ENCODE data around the gene OTOGL.
"Not testable (repeated sequence)": the region's sequence is repeated elsewhere in the genome, so short reads cannot be mapped to it uniquely, and the experiment has no call there.

The OTOGL gene

DNA sequence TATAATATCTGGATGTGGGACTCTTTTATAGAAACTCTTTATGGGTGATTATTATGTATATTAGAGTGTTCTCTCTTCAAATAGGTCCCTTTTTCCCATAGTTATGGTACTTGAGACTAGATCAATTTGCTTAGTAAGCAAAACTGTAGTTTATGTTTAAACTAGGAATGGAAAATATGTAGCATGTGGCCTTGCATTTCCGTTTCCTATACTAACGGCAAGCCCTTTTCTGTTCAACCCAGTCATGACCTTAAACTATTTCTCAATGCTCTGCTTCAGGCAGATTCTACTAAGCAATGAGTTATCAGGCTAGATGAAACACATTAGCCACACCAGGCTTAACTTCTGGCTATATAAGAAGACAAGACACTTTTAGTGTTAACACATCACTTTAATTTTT is 84.6 kb downstream of the OTOGL start:
- DNase-seq (ENCODE audit: low read depth in 2 of 2), result no peak

DNA sequence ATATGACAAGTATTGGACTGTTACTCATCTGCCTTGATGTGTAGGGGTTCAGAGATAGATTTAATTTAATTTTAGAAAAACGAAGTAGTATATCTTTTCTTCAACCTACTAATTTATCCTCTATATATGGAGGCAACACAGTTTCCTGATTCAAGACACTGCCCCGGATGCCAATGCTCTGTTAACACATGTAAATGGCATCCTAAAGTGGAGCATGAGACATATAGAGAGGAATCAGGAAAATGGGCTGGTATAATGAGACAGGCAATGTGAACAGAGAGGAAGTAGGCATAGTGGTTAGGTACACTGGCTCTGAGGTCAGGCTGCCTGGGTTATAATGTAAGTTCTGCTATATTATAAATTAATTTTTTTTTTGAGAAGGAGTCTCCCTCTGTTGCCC is 85.6 kb downstream of the OTOGL start:
- no peak for DNase-seq (ENCODE audit: low read depth in 2 of 2)

DNA sequence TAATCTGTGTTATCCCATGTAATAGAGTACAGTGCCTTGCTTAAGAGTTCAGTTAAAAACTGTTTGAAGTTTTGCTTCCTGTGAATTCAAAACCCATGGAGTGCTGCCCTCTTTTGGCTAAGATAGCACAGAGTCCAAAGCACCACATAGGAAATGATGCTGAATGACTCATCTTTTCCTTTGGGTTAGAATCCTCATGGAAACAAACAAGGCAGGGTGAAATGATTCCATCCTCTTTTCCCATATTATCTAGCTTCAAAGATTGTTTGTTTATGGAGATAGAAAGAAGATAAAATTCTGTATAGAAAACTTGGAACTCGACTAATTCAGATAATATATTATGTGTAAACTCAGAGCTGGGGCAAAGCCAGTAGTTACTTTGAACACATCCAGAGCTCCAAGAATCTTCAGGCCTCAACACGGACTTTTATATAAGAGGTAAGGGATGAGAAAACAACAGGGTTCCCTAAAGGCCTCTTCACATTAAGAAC is 87.4 kb downstream of the OTOGL start:
- no peak for DNase-seq (ENCODE audit: low read depth in 2 of 2)

DNA sequence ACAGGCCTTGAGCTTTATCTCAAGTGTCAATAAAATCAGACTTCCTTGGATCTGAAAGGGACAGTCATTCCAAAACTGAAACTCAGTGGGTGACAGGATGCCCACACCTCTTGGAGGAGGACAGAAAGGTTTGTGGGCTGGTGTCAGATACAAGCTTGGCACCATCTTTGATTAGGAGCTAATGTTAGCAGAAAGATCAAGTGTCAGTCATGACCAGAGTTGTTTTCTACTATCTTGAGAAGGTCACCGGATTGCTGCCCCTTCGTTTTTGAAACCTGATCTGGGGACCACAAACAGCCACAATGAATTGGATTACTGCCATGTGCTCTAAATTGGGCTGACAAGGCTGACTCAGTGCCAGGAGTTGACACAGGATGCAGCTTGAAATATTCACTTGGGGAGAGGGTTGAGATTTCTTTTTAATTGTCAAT is 88.3 kb downstream of the OTOGL start:
- no peak for DNase-seq (ENCODE audit: low read depth in 2 of 2)

DNA sequence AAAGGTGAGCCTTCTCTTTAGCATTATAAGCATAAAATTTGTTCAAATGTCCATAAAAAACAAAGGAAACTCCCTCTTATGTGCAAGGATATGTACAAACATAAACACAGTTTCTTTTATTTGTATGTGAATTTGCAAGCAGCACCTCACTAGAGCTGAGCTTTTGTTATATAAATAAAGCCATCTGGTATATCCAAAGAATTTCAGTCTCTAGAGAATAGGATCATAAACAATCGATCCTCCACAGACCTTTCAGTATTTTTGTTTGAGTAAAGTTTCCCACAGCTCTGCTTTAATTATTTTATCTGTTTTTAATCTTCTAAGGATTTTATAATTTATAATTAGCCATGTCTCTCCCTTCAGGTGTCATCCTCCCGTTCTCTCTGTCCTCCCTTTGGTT is 89.2 kb downstream of the OTOGL start:
- no peak for DNase-seq (ENCODE audit: low read depth in 2 of 2)

DNA sequence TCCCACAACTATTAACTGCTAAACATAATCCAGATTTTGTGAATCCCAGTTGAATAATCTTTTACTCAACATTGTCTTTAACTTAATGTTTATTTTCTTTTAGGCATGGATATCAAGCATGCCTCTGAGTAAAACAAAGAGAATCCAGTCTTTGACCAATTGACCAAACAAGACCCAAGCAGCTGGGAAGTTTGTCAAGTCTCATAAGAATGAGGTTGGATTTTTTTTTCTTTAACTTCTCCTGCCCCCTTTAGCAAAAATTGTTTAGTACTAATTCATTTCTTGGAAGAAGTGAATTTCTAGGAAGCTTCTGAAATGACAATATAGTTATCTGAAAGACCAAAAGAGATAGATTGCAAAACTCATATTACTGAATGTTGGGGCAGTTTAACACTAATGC is 89.9 kb downstream of the OTOGL start:
- no peak for DNase-seq (ENCODE audit: low read depth in 2 of 2)

DNA sequence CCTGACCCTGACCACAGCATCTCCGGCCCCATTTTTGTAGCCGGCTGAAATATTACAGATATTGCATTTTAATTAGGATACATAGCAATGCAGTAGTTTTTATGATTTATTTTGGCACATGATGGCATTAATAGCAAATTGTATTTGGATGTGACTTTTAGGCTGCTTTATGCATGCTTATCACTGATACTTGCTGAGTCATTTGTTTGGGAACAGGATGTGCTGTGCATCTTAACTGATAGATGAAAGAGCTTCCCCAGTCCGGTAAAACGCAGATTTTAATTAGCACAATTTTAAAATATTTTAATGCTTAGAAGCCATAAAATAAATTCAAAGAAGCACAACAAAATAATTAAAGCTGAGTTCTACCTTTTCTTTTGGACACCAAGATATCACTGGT is 90.7 kb downstream of the OTOGL start:
- DNase-seq (ENCODE audit: low read depth in 2 of 2), result no peak

DNA sequence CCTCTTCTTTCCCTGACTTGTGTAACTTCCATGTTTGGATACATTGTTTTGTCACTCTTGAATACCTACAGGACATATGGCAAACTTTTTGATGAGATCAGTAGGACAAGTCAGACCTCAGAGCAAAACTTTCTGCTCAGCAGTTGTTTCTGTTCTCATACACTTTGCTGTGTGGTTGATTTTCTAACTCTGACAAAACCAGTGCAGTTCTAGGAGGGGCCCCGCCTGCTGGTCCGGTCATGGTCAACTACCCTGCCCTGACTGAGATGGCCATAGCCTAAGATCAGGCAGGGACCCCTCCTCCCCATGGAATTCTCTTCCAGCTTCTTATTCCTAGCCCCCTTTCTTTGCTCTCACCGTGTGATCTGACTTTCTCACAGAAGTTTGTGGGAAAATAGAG is 92.8 kb downstream of the OTOGL start:
- no peak for DNase-seq (ENCODE audit: low read depth in 2 of 2)

DNA sequence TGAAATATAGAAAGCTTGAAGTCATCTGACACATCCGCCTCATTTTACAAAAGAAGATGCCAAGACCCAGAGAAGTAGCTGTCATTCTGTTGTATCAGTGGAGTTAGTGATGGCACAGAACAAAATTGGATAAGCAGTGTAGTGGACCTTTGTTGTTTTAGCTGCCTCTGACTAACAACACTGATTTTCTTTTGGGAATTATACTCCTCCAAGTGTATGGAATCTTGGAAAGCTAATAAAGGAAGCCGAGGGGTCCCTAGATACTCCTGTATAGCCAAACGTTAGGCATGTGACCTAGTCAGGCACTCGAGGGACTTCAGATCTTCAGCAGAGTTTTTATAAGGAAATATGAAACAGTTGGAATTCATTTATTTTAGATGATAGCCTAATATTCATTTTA is 94.5 kb downstream of the OTOGL start:
- no peak for DNase-seq (ENCODE audit: low read depth in 2 of 2)

DNA sequence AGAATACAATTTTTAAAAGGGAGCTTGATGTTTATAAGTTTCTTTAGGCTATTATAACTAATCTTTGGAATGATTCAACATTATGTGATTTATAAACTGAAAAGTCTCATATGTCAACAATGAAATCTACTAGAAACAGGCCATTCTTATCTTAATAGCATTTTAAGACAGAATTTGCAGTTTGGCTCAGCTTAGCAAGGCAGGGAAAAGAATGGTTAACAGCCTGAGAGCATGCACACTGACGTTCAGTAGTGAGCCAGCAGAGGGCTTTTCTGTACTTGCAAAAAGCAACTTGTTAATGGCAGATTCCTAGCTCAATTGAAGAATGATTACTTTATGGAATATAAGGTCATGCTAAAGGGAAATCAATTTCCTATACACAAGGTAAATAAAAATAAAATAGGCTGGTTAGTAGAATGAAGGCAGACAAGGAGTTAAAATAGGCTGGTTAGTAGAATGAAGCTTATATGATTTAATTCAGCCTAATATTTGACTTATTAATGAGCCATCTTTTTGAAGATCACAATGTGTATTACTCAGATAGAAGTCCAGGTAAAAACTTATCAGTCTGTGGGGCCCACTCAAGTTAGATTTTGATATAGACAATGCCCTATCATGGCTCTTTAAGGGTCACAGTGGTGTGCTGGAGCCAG is 95.9 kb downstream of the OTOGL start:
- DNase-seq (ENCODE audit: low read depth in 2 of 2), result no peak

DNA sequence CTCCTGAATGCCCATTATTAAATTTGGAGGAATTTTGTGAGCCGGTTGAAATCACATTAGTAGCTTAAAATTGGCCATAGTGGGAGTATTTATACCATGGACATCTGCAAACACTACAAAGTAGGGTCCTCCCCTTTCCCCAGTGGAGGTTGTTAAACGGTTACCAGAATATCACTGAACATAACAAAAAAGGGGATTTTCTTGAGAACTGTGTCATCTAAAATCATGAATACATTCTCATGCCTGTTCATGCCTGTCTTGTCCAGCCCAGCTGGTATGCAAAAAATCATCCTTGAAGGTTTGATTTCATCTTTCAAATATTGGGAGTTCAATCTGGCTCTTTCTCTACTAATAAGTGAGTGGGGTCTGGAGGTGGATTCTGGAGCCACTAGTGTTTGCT is 96.4 kb downstream of the OTOGL start:
- no peak for DNase-seq (ENCODE audit: low read depth in 2 of 2)

DNA sequence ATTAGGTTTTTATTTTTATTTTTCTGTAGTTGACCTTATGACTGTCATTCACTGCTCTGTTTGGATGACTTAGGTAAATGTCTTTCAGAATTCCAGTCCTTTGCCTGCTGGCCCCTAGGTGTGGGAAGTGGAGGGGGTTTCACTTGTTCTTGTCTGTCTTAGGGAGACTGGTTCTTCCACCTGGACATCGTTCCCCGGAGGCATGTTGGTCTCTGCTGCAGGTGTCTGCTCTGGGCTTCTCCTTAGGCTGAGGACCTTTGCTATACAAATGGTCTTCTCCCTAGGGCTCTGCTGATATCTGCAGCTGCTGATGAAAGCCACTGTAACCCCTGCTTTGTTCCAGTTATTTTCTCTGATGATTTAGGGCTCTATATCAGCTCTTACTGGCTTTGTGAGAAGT is 97.1 kb downstream of the OTOGL start:
- no peak for DNase-seq (ENCODE audit: low read depth in 2 of 2)

DNA sequence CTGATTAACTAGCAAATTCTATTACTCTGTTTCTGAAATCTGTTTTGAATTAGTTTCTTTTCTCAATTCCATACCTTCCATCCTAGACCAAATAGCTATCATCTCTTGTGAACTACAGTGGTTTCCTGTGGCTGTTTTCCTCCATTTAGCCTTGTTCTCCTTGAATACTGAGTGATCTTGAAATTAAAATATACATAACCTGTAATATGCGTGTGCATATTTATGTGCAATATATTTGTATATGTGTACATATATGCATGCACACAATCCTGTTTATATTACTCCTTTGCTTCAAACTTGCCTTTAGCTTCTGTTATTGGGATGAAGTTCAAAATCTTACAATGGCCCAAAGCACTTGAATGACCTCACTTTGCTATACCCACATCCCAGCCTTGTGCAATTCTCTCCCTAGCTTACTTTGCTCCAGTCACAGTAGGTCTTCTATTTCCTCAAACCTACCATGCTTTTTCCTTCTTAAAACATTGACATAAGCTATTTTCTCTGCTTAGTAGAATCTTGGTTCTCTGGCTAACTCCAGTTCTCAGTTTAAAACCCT is 99.5 kb downstream of the OTOGL start:
- DNase-seq (ENCODE audit: low read depth in 2 of 2), result no peak

DNA sequence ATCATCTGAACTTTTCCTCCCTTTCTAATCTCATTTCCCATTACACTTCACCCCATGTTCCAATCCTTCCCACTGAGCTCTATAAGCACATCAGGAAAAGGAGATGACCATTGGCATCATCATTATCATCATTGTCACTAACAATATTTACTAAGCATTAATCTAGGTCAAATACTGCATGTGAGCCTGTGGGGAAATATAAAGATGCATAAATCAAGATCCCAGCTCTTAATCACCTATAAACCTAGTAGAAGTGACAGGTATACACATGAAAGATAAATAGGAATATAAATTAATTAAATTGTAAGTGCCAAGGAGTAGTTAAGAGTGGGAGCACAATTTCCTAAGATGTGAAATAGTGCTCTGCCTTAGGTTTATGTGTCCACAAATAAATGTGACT is 100.6 kb downstream of the OTOGL start:
- no peak for DNase-seq (ENCODE audit: low read depth in 2 of 2)

DNA sequence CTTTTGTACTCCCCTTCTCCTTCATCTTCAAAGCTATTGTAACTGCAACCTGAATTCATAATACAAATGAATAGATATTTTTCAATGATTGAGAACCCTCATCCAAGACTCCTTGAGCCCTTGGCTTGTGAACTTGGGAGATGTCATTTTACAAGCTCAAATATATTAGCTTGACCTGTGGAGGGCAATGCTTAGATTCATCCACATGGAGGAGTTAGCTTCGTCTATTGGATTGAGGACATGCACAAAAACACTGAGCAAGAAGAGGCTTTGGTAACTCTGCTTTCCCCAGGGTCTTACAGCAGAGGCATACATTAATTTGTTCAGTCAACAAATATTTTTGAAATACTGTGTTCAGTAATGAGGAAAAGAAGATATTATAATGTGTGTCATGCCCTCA is 101.1 kb downstream of the OTOGL start:
- no peak for DNase-seq (ENCODE audit: low read depth in 2 of 2)

DNA sequence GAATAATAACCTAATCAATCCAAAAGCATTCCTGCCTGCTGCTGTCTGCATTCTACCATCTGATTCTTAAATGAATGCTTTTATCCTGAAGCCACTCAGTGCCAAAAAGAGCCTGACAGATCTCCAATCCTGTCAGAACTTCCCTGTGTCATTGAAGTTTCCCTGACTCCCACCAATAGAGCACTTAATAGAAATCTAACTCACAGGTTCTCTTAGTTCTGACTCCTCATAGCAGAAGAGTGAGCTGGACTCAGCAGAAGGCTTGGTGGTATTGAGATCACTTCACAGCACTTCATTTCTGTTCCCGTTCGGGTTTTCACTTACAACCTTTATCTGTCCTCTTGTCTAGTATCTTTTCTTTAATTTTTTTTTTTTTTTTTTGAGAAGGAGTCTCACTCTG is 102.6 kb downstream of the OTOGL start:
- no peak for DNase-seq (ENCODE audit: low read depth in 2 of 2)

DNA sequence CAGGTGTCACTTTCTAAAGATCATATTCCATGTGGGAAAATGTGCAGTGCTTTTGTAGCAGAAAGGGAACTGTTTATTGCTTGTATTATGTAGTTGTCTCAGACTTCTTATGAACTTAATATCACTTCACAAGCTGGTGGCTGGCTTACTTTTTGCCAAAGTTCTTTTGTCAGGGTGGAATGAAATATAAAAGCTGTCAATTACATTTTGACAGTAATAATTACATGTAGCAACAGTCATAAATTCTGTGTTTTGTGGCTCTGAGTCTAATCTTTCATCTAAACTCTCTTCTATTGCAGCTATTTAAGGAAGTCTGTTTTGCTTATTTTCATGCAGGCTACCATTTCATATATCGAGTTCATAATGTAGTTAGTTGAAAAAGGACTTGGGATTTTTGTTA is 106.6 kb downstream of the OTOGL start:
- no peak for DNase-seq (ENCODE audit: low read depth in 2 of 2)

DNA sequence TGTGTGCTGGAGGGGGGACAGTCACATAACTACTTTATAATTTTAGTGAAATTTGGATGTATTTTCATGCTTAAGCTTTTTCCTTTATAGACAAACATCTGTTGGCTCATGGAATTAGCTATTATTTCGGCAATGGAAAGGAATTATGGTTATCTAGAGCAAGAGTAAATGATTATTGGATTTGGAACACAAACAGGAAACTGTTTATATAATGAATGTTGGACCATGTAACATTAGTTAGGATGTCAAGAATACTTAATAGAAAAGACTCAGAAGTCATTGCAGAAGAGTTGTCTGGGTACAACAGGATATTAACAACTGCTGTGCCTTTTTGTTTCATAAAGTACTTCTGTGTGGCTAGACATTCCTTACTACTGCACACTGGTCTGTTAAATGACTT is 108.7 kb downstream of the OTOGL start:
- DNase-seq (ENCODE audit: low read depth in 2 of 2), result no peak

DNA sequence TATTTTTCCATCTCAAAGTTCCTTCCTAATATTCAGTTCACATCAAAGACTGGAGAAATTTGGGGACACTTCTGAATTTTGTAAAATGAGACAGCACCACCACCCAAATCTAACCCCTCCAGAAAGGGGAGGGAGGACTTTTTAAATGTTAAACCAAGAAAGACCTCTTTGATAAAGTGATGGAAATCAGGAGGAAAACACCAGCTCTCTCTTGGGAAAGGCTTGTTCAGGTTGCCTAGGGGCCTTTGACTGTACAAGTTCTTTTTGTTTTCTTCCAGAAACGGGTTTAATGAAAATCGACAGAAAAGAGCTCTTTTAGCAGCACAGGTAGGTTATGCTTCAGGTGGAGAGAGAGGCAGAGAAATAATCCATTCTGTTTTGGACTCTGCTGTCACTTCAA is 112.3 kb downstream of the OTOGL start:
- no peak for DNase-seq (ENCODE audit: low read depth in 2 of 2)

DNA sequence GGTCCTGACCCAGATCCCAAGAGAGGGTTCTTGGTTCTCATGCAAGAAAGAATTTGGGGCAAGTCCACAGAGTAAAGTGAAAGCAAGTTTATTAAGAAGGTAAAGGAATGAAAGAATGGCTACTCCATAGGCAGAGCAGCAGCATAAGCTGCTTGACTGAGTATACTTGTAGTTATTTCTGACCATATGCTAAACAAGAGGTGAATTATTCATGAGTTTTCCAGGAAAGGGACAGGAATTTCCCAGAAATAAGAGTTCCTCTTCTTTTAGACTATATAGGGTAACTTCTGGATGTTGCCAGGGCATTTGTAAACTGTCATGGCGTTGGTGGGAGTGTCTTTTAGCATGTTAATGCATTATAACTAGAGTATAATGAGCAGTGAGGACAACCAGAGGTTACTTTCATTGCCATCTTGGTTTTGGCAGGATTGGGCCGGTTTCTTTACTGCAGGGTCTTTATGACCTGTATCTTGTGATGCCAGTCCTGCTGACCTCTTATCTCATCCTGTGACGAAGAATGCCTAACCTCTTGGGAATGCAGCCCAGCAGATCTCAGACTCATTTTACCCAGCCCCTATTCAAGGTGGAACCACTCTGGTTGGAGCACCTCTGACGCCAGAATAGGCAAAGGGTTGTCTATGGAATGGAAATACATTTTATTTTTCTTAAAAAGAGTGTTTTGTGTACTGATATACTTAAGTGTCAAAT is 113.8 kb downstream of the OTOGL start:
- no peak for DNase-seq (ENCODE audit: low read depth in 2 of 2)

DNA sequence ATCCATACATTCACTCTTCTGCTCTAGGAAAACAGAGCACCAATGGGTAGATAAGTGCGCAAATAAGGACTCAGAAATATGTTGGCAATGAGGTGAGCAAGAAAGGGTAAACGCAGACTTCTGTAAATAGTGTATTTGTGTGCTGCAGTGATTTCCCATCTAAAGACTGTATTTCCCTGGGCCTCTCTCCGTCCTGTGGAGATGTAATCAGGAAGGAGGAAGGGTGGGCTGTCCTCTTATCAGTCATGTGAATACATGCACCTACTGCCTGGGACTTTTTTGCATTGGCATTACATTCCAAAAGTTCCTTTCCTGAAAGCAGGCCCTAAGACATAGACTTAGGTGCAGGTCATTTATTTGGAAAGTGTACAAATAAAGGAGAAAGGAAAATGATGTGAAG is 114.5 kb downstream of the OTOGL start:
- DNase-seq (ENCODE audit: low read depth in 2 of 2), result no peak

DNA sequence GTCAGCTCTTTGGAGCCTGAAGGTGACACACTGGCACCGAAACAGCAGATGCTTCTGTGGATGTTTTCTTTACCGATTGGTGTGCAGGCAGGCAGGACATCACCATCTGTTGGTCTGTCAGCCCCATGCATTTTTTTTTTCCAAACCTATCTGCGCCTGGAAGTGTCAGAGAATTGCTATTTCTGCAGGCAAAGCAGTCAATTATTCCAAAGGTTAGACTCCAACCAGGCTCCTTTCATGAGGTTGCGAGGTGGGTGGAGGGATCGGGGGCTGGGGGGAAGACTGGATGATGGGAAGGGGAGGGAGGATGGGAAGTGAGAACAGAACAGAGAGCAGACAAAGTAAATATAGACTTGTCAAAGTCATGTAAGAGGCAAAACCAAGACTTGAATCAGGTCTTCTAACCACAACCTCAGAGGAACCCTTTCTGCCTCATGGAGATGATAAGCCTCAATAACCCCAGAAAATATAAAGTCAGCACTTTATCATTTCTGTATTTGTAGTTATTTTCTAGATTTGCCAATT is 117.7 kb downstream of the OTOGL start:
- no peak for DNase-seq (ENCODE audit: low read depth in 2 of 2)

DNA sequence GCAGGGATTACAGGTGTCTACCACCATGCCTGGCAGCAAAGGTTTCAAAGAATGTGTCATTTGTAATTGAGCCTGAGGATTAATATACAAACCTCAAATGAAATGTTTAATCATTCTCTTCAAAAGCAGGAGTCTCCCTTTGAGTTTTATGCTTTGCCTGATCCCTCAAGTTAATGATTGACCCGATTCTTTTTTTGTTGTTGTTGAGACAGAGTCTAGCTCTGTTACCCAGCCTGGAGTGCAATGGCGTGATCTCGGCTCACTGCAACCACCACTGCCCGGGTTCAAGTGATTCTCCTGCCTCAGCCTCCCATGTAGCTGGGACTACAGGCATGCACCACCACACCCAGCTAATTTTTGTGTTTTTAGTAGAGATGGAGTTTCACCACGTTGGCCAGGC is 119.6 kb downstream of the OTOGL start:
- not testable (repeated sequence) for DNase-seq (ENCODE audit: low read depth in 2 of 2)
